HL-60 (cell line): ENCODE results near the gene LRP8.
"Not testable (repeated sequence)": the region's sequence is repeated elsewhere in the genome, so short reads cannot be mapped to it uniquely, and the experiment has no call there.

Source experiments
- DNase-seq, 2 experiments: peaks; one replicate each; pipeline ENCODE4 v3.0.0-alpha.2; 2010 to 2020; ENCODE audit warnings: low read depth in 1 of 2, low spot score in 1 of 2
- H3K27ac ChIP-seq: fragments of 250-450 bp; sonication (Bioruptor Pico); replicated peaks from 2 replicates; pipeline ENCODE4 v1.5.1; 2020; ENCODE audit warnings: mild to moderate bottlenecking, moderate library complexity
- H3K27me3 ChIP-seq: fragments of 250-450 bp; sonication (Bioruptor Pico); 2 replicates; pipeline ENCODE4 v1.5.1; 2021; ENCODE audit warnings: mild to moderate bottlenecking, moderate library complexity; ENCODE audit not compliant: insufficient read depth, poor library complexity, severe bottlenecking
- H3K4me3 ChIP-seq: replicated peaks from 2 replicates; pipeline ENCODE4 v1.5.1; 2011; ENCODE audit warnings: mild to moderate bottlenecking, control low read depth, low read length; ENCODE audit not compliant: insufficient read depth
- CTCF ChIP-seq: IDR thresholded peaks from one replicate; pipeline ENCODE4 v1.5.1; 2011; ENCODE audit warnings: low read length, control low read depth, inconsistent platforms; ENCODE audit not compliant: insufficient read depth
- GABPA ChIP-seq: IDR thresholded peaks from 2 replicates; pipeline ENCODE4 v1.6.1; 2012; ENCODE audit warnings: low read depth
- POLR2AphosphoS5 ChIP-seq: IDR thresholded peaks from 2 replicates; pipeline ENCODE4 v1.6.1; 2012; ENCODE audit warnings: low read depth
- REST ChIP-seq: IDR thresholded peaks from 2 replicates; pipeline ENCODE4 v1.6.1; 2012; ENCODE audit warnings: low read depth; ENCODE audit not compliant: insufficient replicate concordance
- SPI1 ChIP-seq: IDR thresholded peaks from 2 replicates; pipeline ENCODE4 v1.6.1; 2012; ENCODE audit warnings: low read depth, mild to moderate bottlenecking, borderline replicate concordance

The LRP8 gene

GRCh38 chr1:53285969-53286760, 41.7 kb downstream of the LRP8 start:
- Histone ChIP-seq H3K27me3 (no peaks in the 10 kb centered on the region), H3K27ac (no peak overlapping the region), H3K4me3 (no peak overlapping the region)
- no peak for DNase-seq
- no peak for TF ChIP-seq POLR2AphosphoS5
- no peak for TF ChIP-seq REST
- no peak for TF ChIP-seq CTCF
- no peak for TF ChIP-seq SPI1
- no peak for TF ChIP-seq GABPA

- TF ChIP-seq REST: no peak
- TF ChIP-seq CTCF: no peak
- TF ChIP-seq GABPA: no peak
- no peak for TF ChIP-seq POLR2AphosphoS5
- TF ChIP-seq SPI1: no peak
- Histone ChIP-seq H3K27me3 (no peaks in the 10 kb centered on the region), H3K27ac (no peak overlapping the region), H3K4me3 (no peak overlapping the region)
- no peak for DNase-seq
These were observed 42.3 kb downstream of the LRP8 start for GRCh38 chr1:53285546-53285945.

GRCh38 chr1:53284224-53285020, 43.4 kb downstream of the LRP8 start:
- no peak overlapping the region for H3K27ac ChIP-seq
- H3K27me3 ChIP-seq: no peaks in the 10 kb centered on the region
- no peak for DNase-seq
- TF ChIP-seq POLR2AphosphoS5 (no peak), GABPA (no peak), REST (no peak), SPI1 (no peak), CTCF (no peak)
- no peak overlapping the region for H3K4me3 ChIP-seq

DNA sequence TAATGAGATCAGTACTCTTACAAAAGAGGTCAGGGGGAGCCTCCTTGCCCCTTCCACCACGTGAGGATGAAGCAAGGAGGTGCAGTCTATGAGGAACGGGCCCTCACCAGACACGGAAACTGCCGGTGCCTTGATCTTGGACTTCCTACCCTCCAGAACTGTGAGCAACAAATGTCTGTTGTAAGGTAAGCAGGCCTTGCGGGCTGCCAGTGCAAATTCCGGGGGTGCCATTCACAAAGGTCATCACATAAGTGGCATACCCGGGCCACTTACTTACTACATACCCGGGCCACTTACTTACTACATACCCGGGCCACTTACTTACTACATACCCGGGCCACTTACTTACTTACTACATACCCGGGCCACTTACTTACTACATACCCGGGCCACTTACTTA, 44.7 kb downstream of the LRP8 start:
- H3K27ac ChIP-seq, DNase-seq, H3K27me3 ChIP-seq, H3K4me3 ChIP-seq: not testable (repeated sequence)
